B cell (primary cell): ENCODE data around the gene GMEB2. TPM values are rescaled to one million over a fixed set of nuclear protein-coding genes. Genes with fewer than 3 reads are reported as not detected.
A peak's percentile ranks its signal among the peaks of the same experiment; 100 is the strongest.

Source experiments
- ATAC-seq: fragments of 200-7000 bp; cut with Tn5 transposase; one replicate; pipeline ENCODE4 v1.10.0; 2021; ENCODE audit warnings: low read depth, mild to moderate bottlenecking, moderate number of reproducible peaks, moderate library complexity
- CTCF ChIA-PET: fragments of 350-600 bp; sonication (Branson Sonifier 250); formaldehyde crosslinking; loops from one replicate; lab custom pipeline; 2021; ENCODE audit warnings: antibody characterized with exemption, inconsistent platforms; lab: Charles Lee
- POLR2A ChIA-PET: fragments of 350-600 bp; sonication (Branson Sonifier 250); formaldehyde crosslinking; loops from one replicate; lab custom pipeline; 2021; ENCODE audit warnings: antibody characterized with exemption; lab: Charles Lee
- DNase-seq: peaks from one replicate; pipeline ENCODE4 v3.0.0; 2013
- H2AFZ ChIP-seq: 2 replicates; pipeline ENCODE4 v1.6.1; 2012; ENCODE audit warnings: mild to moderate bottlenecking, low read depth, low read length; ENCODE audit not compliant: insufficient read depth, poor library complexity, severe bottlenecking
- H3K27ac ChIP-seq, 2 donors: 1 replicate in 1 of 2; 2 replicates in 1 of 2; pipeline ENCODE4 v1.5.1; 2012 to 2013; ENCODE audit warnings: low read length in 2 of 2, mild to moderate bottlenecking in 2 of 2, moderate library complexity in 1 of 2
- H3K27me3 ChIP-seq, 4 experiments: fragments of 200-600 bp in 1 of 4; sonication (generic) in 1 of 4; replicated peaks in 1 of 4; 1 replicate in 2 of 4; 2 replicates in 2 of 4; pipeline versions ENCODE4 v1.6.1 to v1.7.0; 2013 to 2016; ENCODE audit warnings: low read length in 3 of 4, mild to moderate bottlenecking in 2 of 4, mixed read lengths in 1 of 4, moderate library complexity in 1 of 4; ENCODE audit not compliant: insufficient read depth in 4 of 4, control insufficient read depth in 3 of 4; ENCODE audit errors: control extremely low read depth in 1 of 4
- H3K36me3 ChIP-seq, 2 experiments: replicated peaks in 1 of 2; 1 replicate in 1 of 2; 2 replicates in 1 of 2; pipeline versions ENCODE4 v1.6.1 to v1.7.1; 2013; ENCODE audit warnings: low read length in 1 of 2; ENCODE audit not compliant: insufficient read depth in 2 of 2, control insufficient read depth in 1 of 2; ENCODE audit errors: control extremely low read depth in 1 of 2, extremely low read depth in 1 of 2
- H3K4me1 ChIP-seq, 2 donors: fragments of 200-600 bp in 1 of 2; sonication (generic) in 1 of 2; 1 replicate in 1 of 2; 2 replicates in 1 of 2; pipeline versions ENCODE4 v1.5.1 to v1.6.1; 2013 to 2017; ENCODE audit warnings: low read length in 2 of 2; ENCODE audit not compliant: control insufficient read depth in 2 of 2, insufficient read depth in 2 of 2
- H3K4me2 ChIP-seq: replicated peaks from 2 replicates; pipeline ENCODE3; 2012; ENCODE audit warnings: mild to moderate bottlenecking, low read depth, low read length; ENCODE audit not compliant: poor library complexity, severe bottlenecking
- H3K4me3 ChIP-seq, 5 experiments: fragments of 200-600 bp in 1 of 5; sonication (generic) in 1 of 5; 1 replicate in 3 of 5; 2 replicates in 2 of 5; pipeline versions ENCODE4 v1.5.1 to v1.7.0; 2011 to 2016; ENCODE audit warnings: low read length in 4 of 5, mild to moderate bottlenecking in 4 of 5, low read depth in 2 of 5, control low read depth in 1 of 5, moderate library complexity in 1 of 5; ENCODE audit not compliant: insufficient read depth in 1 of 5; ENCODE audit errors: control extremely low read depth in 1 of 5, extremely low read depth in 1 of 5
- H3K79me2 ChIP-seq: fragments of 200-600 bp; sonication (generic); one replicate; pipeline ENCODE4 v1.6.0; 2016; ENCODE audit warnings: low read length; ENCODE audit not compliant: control insufficient read depth, insufficient read depth
- H3K9ac ChIP-seq: fragments of 200-600 bp; sonication (generic); 2 replicates; pipeline ENCODE4 v1.6.1; 2017; ENCODE audit warnings: mild to moderate bottlenecking, low read length, moderate library complexity
- H3K9me3 ChIP-seq, 3 donors: one replicate each; pipeline versions ENCODE4 v1.6.1 to v1.7.1; 2013; ENCODE audit warnings: low read length in 2 of 3; ENCODE audit not compliant: control insufficient read depth in 2 of 3, insufficient read depth in 1 of 3; ENCODE audit errors: control extremely low read depth in 1 of 3
- H4K20me1 ChIP-seq: 2 replicates; pipeline ENCODE4 v1.6.0; 2012; ENCODE audit warnings: mild to moderate bottlenecking, low read length; ENCODE audit not compliant: insufficient read depth, control insufficient read depth, poor library complexity, severe bottlenecking
- H3K27ac Mint-ChIP-seq: one replicate; pipeline ENCODE4 v1.8.0; 2021; ENCODE audit warnings: mixed read lengths
- H3K27me3 Mint-ChIP-seq: one replicate; pipeline ENCODE4 v1.8.0; 2021; ENCODE audit warnings: mixed read lengths
- H3K4me1 Mint-ChIP-seq: one replicate; pipeline ENCODE4 v1.8.0; 2021; ENCODE audit warnings: mixed read lengths
- H3K4me3 Mint-ChIP-seq: one replicate; pipeline ENCODE4 v1.8.0; 2021; ENCODE audit warnings: mixed read lengths
- H3K9me3 Mint-ChIP-seq: one replicate; pipeline ENCODE4 v1.8.0; 2022; ENCODE audit warnings: mixed read lengths; ENCODE audit not compliant: insufficient read depth
- CTCF ChIP-seq: fragments of 200-600 bp; IDR thresholded peaks from one replicate; pipeline ENCODE4 v1.8.0; 2022; ENCODE audit warnings: antibody characterized with exemption, mild to moderate bottlenecking
- EZH2 ChIP-seq: IDR thresholded peaks from 2 replicates; pipeline ENCODE4 v1.6.1; 2012; ENCODE audit warnings: borderline replicate concordance, low read depth, mild to moderate bottlenecking, moderate library complexity, low read length; ENCODE audit not compliant: insufficient read depth, poor library complexity, severe bottlenecking
- WGBS: methylation state at CpG from one replicate; pipeline ENCODE4 v1.1.5; 2013; ENCODE audit warnings: missing lambda C conversion rate; ENCODE audit not compliant: insufficient coverage; 5-methylcytosine and 5-hydroxymethylcytosine counted together
- intact Hi-C: fragments of 100-400 bp; cut with micrococcal nuclease; formaldehyde crosslinking; loops from one replicate; pipeline ENCODE4 v1.10.0; 2022
- polyA plus RNA-seq: library from polyadenylated mRNA; depleted of rRNA; stranded (reverse); fragments of >200 nt; gene quantifications from 2 replicates; pipeline ENCODE4 v1.2.3, GENCODE V29; 2012
- total RNA-seq, 2 donors: library from RNA; stranded (reverse); fragments of 120-200 nt in 1 of 2; gene quantifications; 1 replicate in 1 of 2; 2 replicates in 1 of 2; pipeline versions ENCODE4 v1.2.3 to v1.2.4, GENCODE V29; 2013 to 2022

The GMEB2 gene
- total and polyA plus RNA-seq, 2 donors (not counting 1 experiment from before 2014, with no cell fraction given): 17.7 to 24.5 TPM

GRCh38 chr20:63555661-63556381 is 71.1 kb downstream of the GMEB2 start:
- CTCF ChIA-PET: interaction anchor here (1.9 to 2.5 kb wide), 2 partner anchors 12 to 18 kb away, joined by 7 to 16 read pairs; partner anchors contain the start of gene PTK6
- Histone ChIP-seq H3K4me2 (peak overlapping the region; percentile 92), H3K9ac (no peak overlapping the region), H2AFZ (no peak overlapping the region), H3K4me3 (no peak overlapping the region), H3K79me2 (no peaks in the 10 kb centered on the region), H3K27me3 (no peaks in the 10 kb centered on the region), H3K4me1 (peaks cover 29 to 45% of the 10 kb centered on the region in 2 donors), H3K27ac (no peak overlapping the region), H4K20me1 (peaks cover 18% of the 10 kb centered on the region), H3K9me3 (peaks cover 0 to 11% (median 0%) of the 10 kb centered on the region in 3 donors), H3K36me3 (peaks cover 0 to 14% of the 10 kb centered on the region in 2 experiments)
- no peak overlapping the region for H3K4me3 Mint-ChIP-seq
- H3K27me3 Mint-ChIP-seq: no peaks in the 10 kb centered on the region
- TF ChIP-seq CTCF: no peak
- no peak for TF ChIP-seq EZH2
- no peak for ATAC-seq
- no peaks in the 10 kb centered on the region for H3K9me3 Mint-ChIP-seq
- H3K4me1 Mint-ChIP-seq: peaks cover 37% of the 10 kb centered on the region
- DNase-seq: no peak
- 92% methylated on average over 45 of the region's 45 CpGs for WGBS
- H3K27ac Mint-ChIP-seq: no peak overlapping the region
- intact Hi-C loops: no loop called here
- POLR2A ChIA-PET: interaction anchor here (0.8 to 2.6 kb wide), 2 partner anchors 12 to 35 kb away, joined by 3 to 16 read pairs; partner anchors contain the start of gene PPDPF
